IMR-90 (cell line): ENCODE results near the gene CPSF7. TPM values are rescaled to one million over a fixed set of nuclear protein-coding genes. Genes with fewer than 3 reads are reported as not detected.
A peak's percentile ranks its signal among the peaks of the same experiment; 100 is the strongest.

Experiments
- ATAC-seq: fragments of 200-7000 bp; cut with Tn5 transposase; 2 replicates; pipeline ENCODE4 v1.9.1; 2020; ENCODE audit warnings: low read depth, mild to moderate bottlenecking, moderate library complexity
- BruUV-seq: library from RNA; stranded (reverse); fragments of 400-500 nt; replicated peaks from 2 replicates; lab custom pipeline; 2021; lab: Mats Ljungman, UMichigan
- CTCF ChIA-PET: fragments of 300-600 bp; formaldehyde crosslinking; extraction: SDS; loops from one replicate; lab custom pipeline; 2021; ENCODE audit warnings: antibody characterized with exemption; lab: Yijun Ruan, JAX
- POLR2A ChIA-PET: fragments of 300-600 bp; sonication (Branson Sonifier 250); formaldehyde crosslinking; loops from one replicate; lab custom pipeline; 2022; ENCODE audit warnings: antibody characterized with exemption; ENCODE audit not compliant: unreplicated experiment; lab: Charles Lee
- DNase-seq: peaks from one replicate; pipeline ENCODE4 v3.0.0; 2013
- H2AFZ ChIP-seq: replicated peaks from 2 replicates; pipeline ENCODE3; 2013; ENCODE audit warnings: low read length, mild to moderate bottlenecking; ENCODE audit not compliant: poor library complexity
- H2AK5ac ChIP-seq: 2 replicates; pipeline ENCODE4 v1.6.1; 2013; ENCODE audit warnings: low read depth, low read length, inconsistent platforms
- H2AK9ac ChIP-seq: replicated peaks from 2 replicates; pipeline ENCODE3; 2013; ENCODE audit warnings: mild to moderate bottlenecking, low read depth, low read length, moderate library complexity; ENCODE audit not compliant: poor library complexity
- H2BK120ac ChIP-seq: 2 replicates; pipeline ENCODE4 v1.6.1; 2013; ENCODE audit warnings: low read depth, low read length, inconsistent platforms
- H2BK15ac ChIP-seq: 3 replicates; pipeline ENCODE4 v1.6.1; 2013; ENCODE audit warnings: low read depth, low read length, inconsistent platforms
- H2BK20ac ChIP-seq: 2 replicates; pipeline ENCODE4 v1.6.1; 2013; ENCODE audit warnings: low read depth, mild to moderate bottlenecking, inconsistent platforms, low read length, moderate library complexity
- H2BK5ac ChIP-seq: 2 replicates; pipeline ENCODE4 v1.6.1; 2013; ENCODE audit warnings: mild to moderate bottlenecking, low read depth, low read length, inconsistent platforms; ENCODE audit not compliant: poor library complexity, severe bottlenecking
- H3K14ac ChIP-seq: replicated peaks from 2 replicates; pipeline ENCODE4 v1.6.1; 2013; ENCODE audit warnings: low read depth, low read length, inconsistent platforms
- H3K18ac ChIP-seq: 2 replicates; pipeline ENCODE4 v1.6.1; 2013; ENCODE audit warnings: low read depth, low read length, control low read depth
- H3K23ac ChIP-seq: 2 replicates; pipeline ENCODE4 v1.6.1; 2013; ENCODE audit warnings: low read depth, low read length, inconsistent platforms
- H3K27ac ChIP-seq: 2 replicates; pipeline ENCODE4 v1.5.1; 2013; ENCODE audit warnings: mild to moderate bottlenecking, control low read depth, low read length; ENCODE audit not compliant: insufficient read depth
- H3K27me3 ChIP-seq: 2 replicates; pipeline ENCODE4 v1.6.1; 2013; ENCODE audit warnings: low read length; ENCODE audit not compliant: control insufficient read depth, insufficient read depth
- H3K36me3 ChIP-seq: 2 replicates; pipeline ENCODE4 v1.6.1; 2013; ENCODE audit warnings: low read length, mixed read lengths; ENCODE audit not compliant: control insufficient read depth, insufficient read depth
- H3K4ac ChIP-seq: 2 replicates; pipeline ENCODE4 v1.6.1; 2013; ENCODE audit warnings: low read depth, low read length, inconsistent platforms
- H3K4me1 ChIP-seq: 2 replicates; pipeline ENCODE4 v1.6.1; 2013; ENCODE audit warnings: low read length, mixed read lengths; ENCODE audit not compliant: control insufficient read depth, insufficient read depth
- H3K4me2 ChIP-seq: 2 replicates; pipeline ENCODE4 v1.6.1; 2013; ENCODE audit warnings: low read depth, mild to moderate bottlenecking, control low read depth, low read length, moderate library complexity
- H3K4me3 ChIP-seq: 2 replicates; pipeline ENCODE4 v1.5.1; 2013; ENCODE audit warnings: low read depth, mild to moderate bottlenecking, control low read depth, low read length, moderate library complexity; ENCODE audit not compliant: insufficient read depth
- H3K56ac ChIP-seq: 2 replicates; pipeline ENCODE4 v1.6.1; 2013; ENCODE audit warnings: low read length, inconsistent platforms; ENCODE audit not compliant: insufficient read depth; ENCODE audit errors: extremely low read depth
- H3K79me1 ChIP-seq, 2 experiments: 2 replicates each; pipeline ENCODE4 v1.6.1; 2013; ENCODE audit warnings: low read length in 2 of 2, inconsistent platforms in 1 of 2, low read depth in 1 of 2
- H3K9ac ChIP-seq: 2 replicates; pipeline ENCODE4 v1.6.1; 2013; ENCODE audit warnings: low read depth, low read length, control low read depth
- H3K9me1 ChIP-seq: 2 replicates; pipeline ENCODE4 v1.6.1; 2013; ENCODE audit warnings: low read length, inconsistent platforms; ENCODE audit not compliant: insufficient read depth
- H3K9me3 ChIP-seq: 2 replicates; pipeline ENCODE4 v1.6.1; 2013; ENCODE audit warnings: low read length; ENCODE audit not compliant: control insufficient read depth, insufficient read depth
- H4K20me1 ChIP-seq: 2 replicates; pipeline ENCODE4 v1.6.1; 2013; ENCODE audit warnings: low read length, inconsistent platforms; ENCODE audit not compliant: insufficient read depth
- H4K5ac ChIP-seq: 2 replicates; pipeline ENCODE4 v1.6.1; 2013; ENCODE audit warnings: mild to moderate bottlenecking, low read depth, low read length, control low read depth
- H4K8ac ChIP-seq, 2 experiments: 2 replicates each; pipeline ENCODE4 v1.6.1; 2013; ENCODE audit warnings: low read depth in 2 of 2, low read length in 2 of 2, control low read depth in 1 of 2, inconsistent platforms in 1 of 2
- H4K91ac ChIP-seq: 2 replicates; pipeline ENCODE4 v1.6.1; 2013; ENCODE audit warnings: low read depth, low read length, inconsistent platforms; ENCODE audit not compliant: insufficient read depth
- MAZ ChIP-seq: IDR thresholded peaks from 2 replicates; pipeline ENCODE4 v1.6.1; 2012; ENCODE audit warnings: low read depth, mild to moderate bottlenecking, low read length, improper control_type of control experiment, moderate library complexity, borderline replicate concordance
- RFX5 ChIP-seq: IDR thresholded peaks from 2 replicates; pipeline ENCODE4 v1.8.0; 2012; ENCODE audit warnings: low read depth, mild to moderate bottlenecking, low read length, moderate library complexity
- WGBS, 2 experiments: methylation state at CpG; one replicate each; pipeline versions ENCODE4 v1.1.5 to v1.1.7; 2013; ENCODE audit warnings: missing lambda C conversion rate in 2 of 2; ENCODE audit not compliant: insufficient read length in 1 of 2; ENCODE audit errors: extremely low coverage in 2 of 2; 5-methylcytosine and 5-hydroxymethylcytosine counted together
- dilution Hi-C: fragments of 300-500 bp; cut with HindIII; formaldehyde crosslinking; loops from one replicate; pipeline ENCODE4 v1.14.3; 2018; ENCODE audit warnings: low sequenced_read_pairs; ENCODE audit not compliant: unreplicated experiment
- in situ Hi-C: fragments of 300-500 bp; cut with MboI; formaldehyde crosslinking; loops from 3 replicates; pipeline ENCODE4 v1.14.3; 2019; ENCODE audit warnings: low sequenced_read_pairs, inconsistent platforms, mixed read lengths
- intact Hi-C: fragments of 100-400 bp; cut with micrococcal nuclease; formaldehyde crosslinking; loops from 2 replicates; pipeline ENCODE4 v1.10.0; 2022
- polyA plus RNA-seq, 3 experiments: library from polyadenylated mRNA; depleted of rRNA; stranded (reverse); fragments of >200 nt; gene quantifications; 2 replicates each; pipeline ENCODE4 v1.2.3, GENCODE V29; 2012; ENCODE audit warnings: low replicate concordance in 1 of 3
- total RNA-seq: library from RNA; depleted of rRNA; stranded (reverse); fragments of >200 nt; gene quantifications from 2 replicates; pipeline ENCODE4 v1.2.3, GENCODE V29; 2012

The CPSF7 gene
- total and polyA plus RNA-seq, 2 of the 4 experiments (the other 2 are of a cell fraction): 9.5 to 55.2 TPM

GRCh38 chr11:61362542-61362875, 67.3 kb downstream of the CPSF7 start:
- H3K23ac ChIP-seq: peak overlapping the region; percentile 97
- H3K27me3 ChIP-seq: no peaks in the 10 kb centered on the region
- peak; percentile 6; the same call in 1 of the 2 replicates for ATAC-seq
- 0% methylated on average over 9 of the region's 12 CpGs; no CpG with 5 or more reads in 1 of the 2 experiments for WGBS, 2 experiments
- peak overlapping the region; percentile 91 for H3K9ac ChIP-seq
- CTCF ChIA-PET: interaction anchor here (1.9 kb wide), 1 partner anchor 23 kb away, joined by 7 read pairs; no protein-coding TSS in a partner anchor
- peak overlapping the region; percentile 94 for H3K14ac ChIP-seq
- peak overlapping the region; percentile 88 for H2BK5ac ChIP-seq
- no peak for TF ChIP-seq MAZ
- TF ChIP-seq RFX5: 0 out of 2 replicates have a peak, but pooled peaks have one; percentile 10
- H3K9me1 ChIP-seq: 0 out of 2 replicates have a peak, but pooled peaks cover 3% of the 10 kb centered on the region
- peak overlapping the region; percentile 70 for H3K18ac ChIP-seq
- peak overlapping the region; percentile 99 for H3K27ac ChIP-seq
- H3K4ac ChIP-seq: peak overlapping the region; percentile 90
- POLR2A ChIA-PET: interaction anchor here (1.4 kb wide), 1 partner anchor 22 kb away, joined by 3 read pairs; no protein-coding TSS in a partner anchor
- intact Hi-C loops: loop anchor here (1.0 kb wide), 1 partner anchor 23 kb away; no protein-coding TSS in a partner anchor
- peak overlapping the region; percentile 88 for H3K4me3 ChIP-seq
- H4K5ac ChIP-seq: peak overlapping the region; percentile 82
- H4K91ac ChIP-seq: peak overlapping the region; percentile 98
- no peaks in the 10 kb centered on the region for H4K20me1 ChIP-seq
- no peaks in the 10 kb centered on the region for H3K9me3 ChIP-seq
- peaks cover 19% of the 10 kb centered on the region for H3K36me3 ChIP-seq
- dilution Hi-C loops: no loop called here
- peak overlapping the region; percentile 91 for H2AK5ac ChIP-seq
- H3K4me1 ChIP-seq: peaks cover 5% of the 10 kb centered on the region
- H3K56ac ChIP-seq: peak overlapping the region; percentile 79
- in situ Hi-C loops: no loop called here
- peaks cover 41 to 61% of the 10 kb centered on the region in 2 experiments; a peak in 3 of 4 replicates for H3K79me1 ChIP-seq
- H4K8ac ChIP-seq: peak overlapping the region; percentile 98
- H2BK20ac ChIP-seq: no peak overlapping the region
- peak; percentile 65 for DNase-seq
- H3K4me2 ChIP-seq: peak overlapping the region; percentile 98
- peak overlapping the region; percentile 95 for H2AK9ac ChIP-seq
- peak overlapping the region; percentile 58 for H2BK120ac ChIP-seq
- peak overlapping the region; percentile 99 for H2AFZ ChIP-seq
- no TSS peak for BruUV-seq
- H2BK15ac ChIP-seq: peak overlapping the region; percentile 23; the same call in 2 of the 3 replicates
